NCI-H1048 (cell line): ENCODE data around the gene CDH2.

Experiments used
- DNase-seq: peaks from one replicate; lab custom pipeline; 2025; lab: John Stamatoyannopoulos, UW

CDH2 gene

DNA sequence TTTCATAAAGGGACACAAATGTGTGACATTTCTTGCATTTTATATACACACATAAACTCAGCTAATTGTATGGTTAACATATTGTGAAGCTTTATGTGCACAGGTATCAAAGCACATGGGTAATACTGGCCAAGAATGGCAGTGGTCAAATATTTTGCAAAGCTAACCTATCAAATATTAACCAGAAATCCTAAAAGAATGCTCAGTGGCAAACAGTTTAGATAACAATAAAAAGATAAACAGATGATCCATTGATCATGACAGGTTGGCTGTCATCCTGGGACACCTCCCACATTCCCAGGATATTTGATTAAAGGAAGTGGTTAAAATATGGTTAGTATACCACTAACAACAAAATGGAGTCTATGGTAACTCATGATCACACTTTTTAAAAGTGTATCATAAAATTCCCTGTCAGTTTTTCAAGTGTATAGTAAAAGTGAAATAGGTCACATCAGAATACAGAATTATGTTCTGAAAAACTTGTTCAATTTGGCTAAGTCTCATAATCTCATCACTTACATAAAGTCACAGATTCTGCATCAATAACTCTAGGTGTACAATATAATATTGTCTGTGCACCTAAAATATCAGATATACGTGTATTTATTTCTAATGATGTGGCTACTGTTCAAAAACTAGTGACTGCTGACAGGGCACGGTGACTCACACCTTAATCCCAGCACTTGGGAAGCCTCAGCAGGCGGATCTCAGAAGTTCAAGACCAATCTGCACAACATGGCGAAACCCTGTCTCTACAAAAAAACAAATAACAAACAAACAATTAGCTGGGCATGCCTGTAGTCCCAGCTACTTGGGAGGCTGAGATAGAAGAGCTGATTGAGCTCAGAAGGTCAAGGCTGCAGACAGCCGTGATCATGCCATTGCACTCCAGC, 48.9 kb downstream of the CDH2 start:
- DNase-seq = no peak

DNA sequence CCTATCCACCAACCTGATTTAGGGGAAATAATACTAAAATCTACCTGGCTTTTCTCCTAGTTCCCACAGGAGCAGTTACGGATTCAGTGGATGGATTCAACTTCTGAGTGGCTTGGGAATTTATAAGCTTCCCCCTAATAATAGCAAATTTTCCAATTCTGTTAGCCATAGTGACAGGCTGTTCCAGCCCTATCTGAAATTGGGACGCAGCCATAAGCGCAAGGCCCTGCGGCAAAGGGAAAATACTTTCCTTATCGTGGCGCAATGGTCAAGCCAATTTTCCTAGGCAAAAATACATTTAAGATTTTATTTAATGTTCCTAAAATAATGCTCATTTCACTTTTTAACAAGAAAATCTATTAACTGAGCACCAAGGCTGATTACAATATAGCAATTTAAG, 49.7 kb downstream of the CDH2 start:
- DNase-seq = no peak

GRCh38 chr18:28126768-28127167, 50.2 kb downstream of the CDH2 start:
- DNase-seq = no peak

GRCh38 chr18:28125051-28125450, 51.9 kb downstream of the CDH2 start:
- no peak for DNase-seq

- no peak for DNase-seq
These were observed 52.5 kb downstream of the CDH2 start for GRCh38 chr18:28124131-28125029.

GRCh38 chr18:28123401-28124030, 53.4 kb downstream of the CDH2 start:
- DNase-seq = no peak

DNA sequence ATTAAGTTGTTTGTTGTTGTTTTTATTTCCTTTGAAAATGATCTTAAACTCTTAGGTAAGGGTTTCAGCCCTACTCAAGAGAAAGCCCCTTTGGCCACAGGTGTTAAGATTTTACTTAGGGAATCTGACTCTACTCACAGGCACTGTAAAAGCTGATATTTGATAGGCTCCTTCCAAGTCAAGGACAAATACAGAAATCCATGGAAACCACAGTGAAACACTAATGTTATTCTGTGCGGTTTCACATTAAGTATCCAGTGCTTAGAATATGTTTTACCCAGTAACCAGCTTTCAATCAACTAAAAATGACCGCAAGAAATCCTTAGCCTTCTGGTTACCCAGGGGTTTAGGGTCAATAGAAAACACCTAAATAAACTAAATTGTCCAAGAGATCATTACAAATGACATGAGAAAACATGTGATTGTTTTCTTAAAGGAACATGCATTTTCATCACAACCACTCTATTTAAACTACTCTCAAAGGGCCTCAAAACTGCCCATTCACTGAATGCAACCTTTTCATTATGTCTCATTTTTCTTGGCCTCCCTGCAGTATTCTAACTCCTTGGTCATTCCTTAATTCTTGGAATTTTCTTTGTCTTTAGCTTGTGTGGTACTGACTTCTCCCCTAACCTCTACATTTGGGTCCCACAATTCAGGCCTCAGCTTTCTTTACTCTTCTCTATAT, 56.0 kb downstream of the CDH2 start:
- DNase-seq = no peak

DNA sequence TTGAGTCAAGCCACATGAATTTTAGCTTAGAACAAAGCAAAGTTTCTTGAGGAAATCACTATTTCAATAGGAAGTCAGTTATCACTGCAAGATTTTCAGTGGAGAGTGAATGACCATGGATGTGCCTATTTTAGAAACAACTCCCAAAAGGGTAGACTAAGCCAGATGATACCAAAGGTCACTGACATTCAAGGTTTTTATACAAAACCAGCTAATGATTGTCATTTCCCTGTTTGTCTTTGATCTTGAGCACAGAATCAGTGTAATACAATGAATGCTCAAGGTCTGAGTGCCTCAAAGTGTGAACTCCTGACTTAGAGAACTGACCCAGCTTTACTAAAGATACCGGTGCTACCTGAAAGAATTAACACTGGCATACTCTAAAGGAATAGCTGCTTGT, 60.5 kb downstream of the CDH2 start:
- no peak for DNase-seq

DNA sequence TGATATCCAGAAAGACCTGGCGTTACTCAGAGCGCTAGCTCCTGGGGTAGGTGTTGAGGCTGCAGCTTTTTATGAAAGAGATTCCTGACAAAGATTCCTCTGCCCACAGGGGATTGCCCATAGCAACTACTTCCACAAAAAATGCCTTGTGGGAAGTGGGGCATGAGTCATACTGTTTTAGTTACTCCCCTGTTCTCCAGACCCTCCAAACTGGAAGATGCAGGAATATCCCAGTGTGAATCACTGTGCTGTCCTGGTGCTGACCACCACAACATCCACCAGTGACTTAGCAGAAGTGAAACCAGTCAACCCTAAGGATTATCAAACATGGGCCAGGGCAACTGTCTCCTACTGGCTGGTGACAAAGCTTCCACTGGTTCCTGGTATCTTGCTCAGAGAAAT, 61.8 kb downstream of the CDH2 start:
- DNase-seq = no peak

GRCh38 chr18:28114472-28114871, 62.5 kb downstream of the CDH2 start:
- no peak for DNase-seq

- DNase-seq = no peak
These were observed 63.5 kb downstream of the CDH2 start for GRCh38 chr18:28113271-28114029.

GRCh38 chr18:28112056-28112470, 64.9 kb downstream of the CDH2 start:
- DNase-seq = no peak

DNA sequence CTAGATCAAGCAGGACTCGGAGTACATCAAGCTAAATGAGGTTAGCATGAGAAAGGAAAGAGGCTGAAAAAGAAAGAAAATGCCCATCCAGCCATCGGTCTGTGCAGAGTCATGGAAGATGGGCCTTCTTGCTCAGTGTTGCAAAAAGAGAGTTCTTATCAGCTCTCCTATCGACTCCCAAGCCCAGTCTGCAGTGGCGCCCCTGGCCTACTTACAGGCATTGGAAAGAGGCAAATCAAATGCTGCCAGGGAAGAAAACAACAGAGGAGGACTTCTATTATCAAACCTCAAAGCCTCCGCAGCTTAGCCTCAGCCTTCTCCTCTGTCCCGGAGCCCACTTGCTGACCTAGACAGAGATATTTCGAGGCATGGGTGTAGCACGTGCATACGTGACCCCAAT, 66.0 kb downstream of the CDH2 start:
- DNase-seq = no peak

DNA sequence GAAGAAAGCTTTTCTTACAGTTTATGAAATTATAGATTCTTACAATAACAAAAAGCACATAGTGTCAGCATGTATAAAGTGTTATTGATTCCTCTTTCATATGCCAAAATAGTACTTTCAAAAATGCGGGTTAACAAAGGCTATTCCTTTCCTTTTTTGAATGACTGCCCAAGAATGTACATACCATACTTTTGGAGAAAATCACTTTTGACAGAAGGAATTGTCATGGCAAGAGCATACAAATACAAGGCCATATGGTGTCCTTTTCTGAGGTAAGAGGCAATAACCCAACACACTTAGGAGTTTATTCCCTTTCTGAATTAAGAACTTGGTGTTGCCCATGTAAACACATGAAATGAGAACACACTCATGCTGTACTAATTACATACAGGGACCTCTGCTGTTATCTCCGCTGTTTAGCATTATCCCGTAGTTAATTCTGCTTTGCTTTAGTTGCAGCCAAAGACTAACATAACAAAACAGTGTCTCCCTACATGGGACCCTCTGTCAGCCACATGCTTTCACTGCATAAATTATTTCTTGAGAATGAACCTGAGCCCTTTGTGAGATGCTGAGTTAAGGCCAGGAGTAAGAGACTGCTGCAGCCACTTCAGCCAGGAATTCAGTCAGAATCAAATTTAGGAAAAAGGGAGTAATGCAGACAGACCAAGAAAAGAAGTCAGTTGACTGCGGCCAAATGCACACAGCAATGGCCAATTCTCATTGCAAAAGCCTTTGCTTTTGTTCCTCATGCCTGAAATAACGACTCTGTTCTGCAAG, 67.0 kb downstream of the CDH2 start:
- no peak for DNase-seq

GRCh38 chr18:28108814-28109213, 68.1 kb downstream of the CDH2 start:
- no peak for DNase-seq

- DNase-seq = no peak
These were observed 68.7 kb downstream of the CDH2 start for GRCh38 chr18:28108254-28108653.

- DNase-seq = no peak
These were observed 77.7 kb downstream of the CDH2 start for GRCh38 chr18:28099237-28099636.

GRCh38 chr18:28095631-28096030, 81.3 kb downstream of the CDH2 start:
- no peak for DNase-seq

- no peak for DNase-seq
These were observed 81.9 kb downstream of the CDH2 start for GRCh38 chr18:28095041-28095440.

DNA sequence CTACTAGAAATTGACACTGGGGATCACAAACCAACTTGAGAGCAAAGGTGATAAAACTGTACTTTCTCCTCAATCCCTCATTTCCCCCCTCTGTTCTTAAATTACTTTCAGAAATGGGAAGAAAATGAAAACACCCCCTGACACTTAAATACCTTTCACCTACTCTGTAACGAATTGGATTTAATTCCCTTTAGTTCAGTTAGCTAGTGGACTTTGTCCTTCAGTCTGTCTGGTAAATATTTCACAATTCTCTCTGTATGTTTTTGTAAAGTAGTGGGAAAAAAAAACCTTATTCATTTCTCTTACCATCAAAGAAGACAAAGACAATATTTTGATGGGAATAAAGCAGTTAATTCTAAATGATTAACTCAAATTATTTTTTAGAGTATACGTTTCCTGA, 85.7 kb downstream of the CDH2 start:
- no peak for DNase-seq
